ENCODE data around the gene LARP1B.

DNA sequence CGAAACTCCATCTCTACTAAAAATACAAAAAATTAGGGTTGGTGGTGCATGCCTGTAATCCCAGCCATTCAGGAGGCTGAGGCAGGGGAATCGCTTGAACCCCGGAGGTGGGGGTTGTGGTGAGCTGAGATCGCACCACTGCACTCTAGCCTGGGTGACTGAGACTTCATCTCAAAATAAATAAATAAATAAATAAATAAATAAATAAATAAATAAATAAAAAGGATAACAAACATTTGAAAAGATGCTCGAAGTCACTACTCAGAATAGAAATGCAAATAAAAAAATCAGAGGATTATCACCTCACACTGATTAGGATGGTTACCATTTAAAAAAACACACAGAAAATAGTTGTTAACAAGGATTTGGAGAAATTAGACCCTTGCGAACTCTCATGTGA is 73.8 kb downstream of the LARP1B start:
- TF ChIP-seq EZH2 (IDR thresholded peaks at IDR 0.05; ENCODE audit: borderline replicate concordance, low read length) = no peak
- TF ChIP-seq CTCF (conservative IDR thresholded peaks at IDR 0.05 in 1 of 2, IDR thresholded peaks at IDR 0.05 in 1 of 2; ENCODE audit: extremely low read depth in 1 of 2, insufficient read depth in 1 of 2, low read depth in 1 of 2, low read length in 2 of 2) = no peak
